Calu3 (cell line): Measurements from ENCODE around the gene RBMS2. TPM values are rescaled to one million over a fixed set of nuclear protein-coding genes. Genes with fewer than 3 reads are reported as not detected.

Experiments
- BruUV-seq: library from RNA; stranded (reverse); fragments of 400-500 nt; replicated peaks from 2 replicates; lab custom pipeline; 2021; lab: Mats Ljungman, UMichigan
- CTCF ChIA-PET: fragments of 300-600 bp; sonication (Branson Sonifier 250); formaldehyde crosslinking; loops from one replicate; lab custom pipeline; 2022; ENCODE audit warnings: antibody characterized with exemption; lab: Charles Lee
- DNase-seq: peaks from one replicate; pipeline ENCODE4 v3.0.0; 2022
- H3K27ac Mint-ChIP-seq: one replicate; pipeline ENCODE4 v1.8.0; 2022; ENCODE audit warnings: mixed read lengths; ENCODE audit not compliant: unreplicated experiment
- H3K27me3 Mint-ChIP-seq: one replicate; pipeline ENCODE4 v1.8.0; 2022; ENCODE audit warnings: mixed read lengths; ENCODE audit not compliant: unreplicated experiment
- H3K36me3 Mint-ChIP-seq: one replicate; pipeline ENCODE4 v1.8.0; 2022; ENCODE audit warnings: mild to moderate bottlenecking, moderate library complexity, mixed read lengths; ENCODE audit not compliant: insufficient read depth, unreplicated experiment
- H3K4me1 Mint-ChIP-seq: one replicate; pipeline ENCODE4 v1.8.0; 2022; ENCODE audit warnings: mild to moderate bottlenecking, low read depth, mixed read lengths; ENCODE audit not compliant: unreplicated experiment
- H3K4me3 Mint-ChIP-seq: one replicate; pipeline ENCODE4 v1.8.0; 2022; ENCODE audit warnings: mild to moderate bottlenecking, low read depth, moderate library complexity, mixed read lengths; ENCODE audit not compliant: unreplicated experiment
- H3K9me3 Mint-ChIP-seq: one replicate; pipeline ENCODE4 v1.8.0; 2022; ENCODE audit warnings: low read depth, mixed read lengths; ENCODE audit not compliant: unreplicated experiment
- intact Hi-C: fragments of 100-400 bp; cut with micrococcal nuclease; formaldehyde crosslinking; loops from one replicate; pipeline ENCODE4 v1.10.0; 2022; ENCODE audit not compliant: unreplicated experiment
- total RNA-seq: library from RNA; stranded (reverse); gene quantifications from 2 replicates; pipeline ENCODE4 v1.2.3, GENCODE V29; 2022
- TF ChIP-seq, protein P1 (sequence below): fragments of 200-600 bp; IDR thresholded peaks from one replicate; pipeline ENCODE4 v1.8.0; 2022; ENCODE audit warnings: antibody characterized with exemption; ENCODE audit not compliant: unreplicated experiment

RBMS2 gene
- total RNA-seq, 1 experiment from 2014 or later, result 105 TPM

DNA sequence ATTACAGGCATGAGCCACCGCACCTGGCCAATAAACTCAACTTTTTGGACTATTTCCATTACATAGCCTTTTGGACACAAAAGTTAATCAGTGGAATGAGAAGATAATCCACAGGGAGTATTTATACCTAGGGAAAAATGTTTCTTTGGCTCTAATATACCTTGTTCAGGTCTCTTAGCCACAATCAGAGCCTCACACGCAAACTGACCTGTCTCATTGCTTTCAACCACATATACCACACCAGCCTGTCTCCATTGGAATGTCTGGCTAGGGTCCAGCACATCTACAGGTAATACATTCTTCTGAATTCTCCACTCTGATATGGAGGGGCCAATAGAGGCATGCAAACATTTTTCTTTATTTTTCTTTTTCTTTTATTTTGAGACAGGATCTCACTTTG, 3.8 kb upstream of the RBMS2 start:
- intact Hi-C loops, result loop anchor here (1.0 kb wide), 1 partner anchor 8 kb away; no protein-coding TSS in a partner anchor
- Mint-ChIP-seq H3K4me3 (no peak overlapping the region), H3K36me3 (peaks cover 16% of the 10 kb centered on the region), H3K27ac (peak overlapping the region; percentile 48), H3K9me3 (no peaks in the 10 kb centered on the region), H3K27me3 (peaks cover under 1% of the 10 kb centered on the region), H3K4me1 (peaks cover 54% of the 10 kb centered on the region)
- no TSS peak for BruUV-seq
- peak; percentile 72 for DNase-seq
- CTCF ChIA-PET, result interaction anchor here (0.6 kb wide), 1 partner anchor 12 kb away, joined by 6 read pairs; no protein-coding TSS in a partner anchor
- TF ChIP-seq, protein P1, sequence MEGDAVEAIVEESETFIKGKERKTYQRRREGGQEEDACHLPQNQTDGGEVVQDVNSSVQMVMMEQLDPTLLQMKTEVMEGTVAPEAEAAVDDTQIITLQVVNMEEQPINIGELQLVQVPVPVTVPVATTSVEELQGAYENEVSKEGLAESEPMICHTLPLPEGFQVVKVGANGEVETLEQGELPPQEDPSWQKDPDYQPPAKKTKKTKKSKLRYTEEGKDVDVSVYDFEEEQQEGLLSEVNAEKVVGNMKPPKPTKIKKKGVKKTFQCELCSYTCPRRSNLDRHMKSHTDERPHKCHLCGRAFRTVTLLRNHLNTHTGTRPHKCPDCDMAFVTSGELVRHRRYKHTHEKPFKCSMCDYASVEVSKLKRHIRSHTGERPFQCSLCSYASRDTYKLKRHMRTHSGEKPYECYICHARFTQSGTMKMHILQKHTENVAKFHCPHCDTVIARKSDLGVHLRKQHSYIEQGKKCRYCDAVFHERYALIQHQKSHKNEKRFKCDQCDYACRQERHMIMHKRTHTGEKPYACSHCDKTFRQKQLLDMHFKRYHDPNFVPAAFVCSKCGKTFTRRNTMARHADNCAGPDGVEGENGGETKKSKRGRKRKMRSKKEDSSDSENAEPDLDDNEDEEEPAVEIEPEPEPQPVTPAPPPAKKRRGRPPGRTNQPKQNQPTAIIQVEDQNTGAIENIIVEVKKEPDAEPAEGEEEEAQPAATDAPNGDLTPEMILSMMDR, result no peak

DNA sequence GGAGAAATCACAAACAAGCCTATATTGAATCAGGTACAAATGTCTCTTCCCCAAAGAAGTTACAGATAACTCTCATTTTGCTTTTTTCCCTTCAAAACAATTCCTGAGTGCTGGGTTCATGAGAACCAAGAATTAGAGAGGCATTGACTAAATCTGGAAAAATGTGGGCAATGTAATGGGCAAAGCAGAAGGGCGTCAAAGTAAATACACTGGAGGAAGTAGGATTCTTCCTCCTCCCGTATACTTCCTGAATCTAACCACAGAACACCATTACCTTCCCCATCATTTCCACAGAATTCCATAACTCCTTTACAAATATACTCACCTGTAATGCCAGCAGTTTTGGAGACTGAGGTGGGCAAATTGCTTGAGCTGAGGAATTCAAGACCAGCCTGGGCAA, 3.0 kb upstream of the RBMS2 start:
- BruUV-seq, result no TSS peak
- peak overlapping the region; percentile 48 for H3K27ac Mint-ChIP-seq
- TF ChIP-seq, protein P1, result no peak
- CTCF ChIA-PET, result interaction anchor here (0.6 to 0.7 kb wide), 2 partner anchors 11 to 84 kb away, joined by 3 to 6 read pairs; no protein-coding TSS in a partner anchor
- intact Hi-C loops, result loop anchor here (1.0 kb wide), 1 partner anchor 8 kb away; no protein-coding TSS in a partner anchor
- no peak for DNase-seq
- H3K4me1 Mint-ChIP-seq, result peaks cover 57% of the 10 kb centered on the region
- H3K4me3 Mint-ChIP-seq, result no peak overlapping the region
- H3K9me3 Mint-ChIP-seq, result no peaks in the 10 kb centered on the region
- H3K36me3 Mint-ChIP-seq, result peaks cover 20% of the 10 kb centered on the region
- H3K27me3 Mint-ChIP-seq, result no peaks in the 10 kb centered on the region

DNA sequence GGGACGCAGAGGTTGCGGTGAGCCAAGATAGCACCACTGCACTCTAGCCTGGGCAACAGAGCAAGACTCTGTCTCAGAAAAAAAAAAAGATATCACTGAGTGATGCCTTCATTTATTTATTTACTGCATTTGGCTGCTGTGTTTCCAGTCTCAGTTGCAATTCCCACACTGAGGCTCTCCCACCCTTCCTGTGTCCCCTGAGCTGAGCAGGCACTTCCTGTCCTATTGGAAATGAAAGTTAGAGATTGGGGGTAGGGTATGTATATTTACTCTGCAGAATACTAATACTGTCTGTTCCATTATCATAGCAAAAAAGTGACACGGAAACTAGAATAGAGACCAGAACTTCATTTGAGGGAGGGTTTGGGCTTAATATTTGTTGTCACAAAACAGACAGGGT, 1.6 kb upstream of the RBMS2 start:
- no peaks in the 10 kb centered on the region for H3K27me3 Mint-ChIP-seq
- H3K9me3 Mint-ChIP-seq, result no peaks in the 10 kb centered on the region
- TF ChIP-seq, protein P1, result no peak
- H3K4me3 Mint-ChIP-seq, result no peak overlapping the region
- intact Hi-C loops, result no loop called here
- CTCF ChIA-PET, result interaction anchor here (0.7 kb wide), 1 partner anchor 9 kb away, joined by 3 read pairs; no protein-coding TSS in a partner anchor
- H3K27ac Mint-ChIP-seq, result peak overlapping the region; percentile 75
- peaks cover 32% of the 10 kb centered on the region for H3K36me3 Mint-ChIP-seq
- no peak for DNase-seq
- BruUV-seq, result no TSS peak
- H3K4me1 Mint-ChIP-seq, result peaks cover 51% of the 10 kb centered on the region

DNA sequence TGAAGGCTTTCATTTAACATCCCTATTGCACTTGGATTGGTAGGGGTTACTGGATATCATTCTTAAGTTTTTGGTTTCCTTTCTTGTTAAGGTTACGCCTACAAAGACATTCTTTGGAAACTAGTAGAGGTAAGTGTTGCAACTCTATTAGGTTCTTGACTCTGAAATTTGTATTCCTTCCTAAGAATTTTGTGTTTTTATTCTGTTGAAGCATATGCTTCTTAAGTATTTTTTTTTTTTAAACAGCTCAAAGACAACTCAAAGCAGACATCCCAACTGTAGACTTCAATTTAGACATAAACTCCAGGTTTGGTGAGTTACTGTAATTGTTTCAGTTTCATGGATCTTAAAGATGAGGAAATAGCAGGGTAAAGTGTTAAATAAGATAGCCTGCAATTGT, 1.1 kb upstream of the RBMS2 start:
- DNase-seq, result no peak
- CTCF ChIA-PET, result interaction anchor here (0.7 to 1.3 kb wide), 3 partner anchors 10 to 24 kb away, joined by 3 to 9 read pairs (median 4); no protein-coding TSS in a partner anchor
- intact Hi-C loops, result no loop called here
- H3K27ac Mint-ChIP-seq, result peak overlapping the region; percentile 75
- peaks cover 32% of the 10 kb centered on the region for H3K36me3 Mint-ChIP-seq
- no TSS peak for BruUV-seq
- TF ChIP-seq, protein P1, result no peak
- H3K4me1 Mint-ChIP-seq, result peaks cover 51% of the 10 kb centered on the region
- H3K9me3 Mint-ChIP-seq, result no peaks in the 10 kb centered on the region
- no peaks in the 10 kb centered on the region for H3K27me3 Mint-ChIP-seq
- no peak overlapping the region for H3K4me3 Mint-ChIP-seq
